Stimulated activated naive CD4-positive, alpha-beta T cell (primary cell): Measurements from ENCODE around the gene MTX2.
"Not testable (repeated sequence)": the region's sequence is repeated elsewhere in the genome, so short reads cannot be mapped to it uniquely, and the experiment has no call there.

Source experiments
- DNase-seq, 6 experiments: peaks; one replicate each; lab custom pipeline; 2025; lab: John Stamatoyannopoulos, UW

The MTX2 gene

GRCh38 chr2:176373155-176373554, 103.9 kb downstream of the MTX2 start:
- not testable (repeated sequence) for DNase-seq

GRCh38 chr2:176378323-176378722, 109.1 kb downstream of the MTX2 start:
- no peak for DNase-seq

GRCh38 chr2:176380341-176380740, 111.1 kb downstream of the MTX2 start:
- DNase-seq, result no peak

GRCh38 chr2:176383100-176383499, 113.9 kb downstream of the MTX2 start:
- DNase-seq, result no peak

- DNase-seq, result no peak
Observed at GRCh38 chr2:176383836-176384442, 114.7 kb downstream of the MTX2 start.

- DNase-seq, result no peak
Observed at GRCh38 chr2:176385219-176385759, 116.0 kb downstream of the MTX2 start.

GRCh38 chr2:176385838-176386237, 116.6 kb downstream of the MTX2 start:
- no peak for DNase-seq
